HG03575 (cell line): ENCODE results near the gene ARHGAP25.

Experiments used
- ATAC-seq: cut with Tn5 transposase; IDR thresholded peaks from one replicate; pipeline ENCODE4 v1.9.1; 2021; ENCODE audit not compliant: unreplicated experiment, insufficient number of reproducible peaks, low FRiP score; ENCODE audit errors: extremely low read depth

Gene ARHGAP25

DNA sequence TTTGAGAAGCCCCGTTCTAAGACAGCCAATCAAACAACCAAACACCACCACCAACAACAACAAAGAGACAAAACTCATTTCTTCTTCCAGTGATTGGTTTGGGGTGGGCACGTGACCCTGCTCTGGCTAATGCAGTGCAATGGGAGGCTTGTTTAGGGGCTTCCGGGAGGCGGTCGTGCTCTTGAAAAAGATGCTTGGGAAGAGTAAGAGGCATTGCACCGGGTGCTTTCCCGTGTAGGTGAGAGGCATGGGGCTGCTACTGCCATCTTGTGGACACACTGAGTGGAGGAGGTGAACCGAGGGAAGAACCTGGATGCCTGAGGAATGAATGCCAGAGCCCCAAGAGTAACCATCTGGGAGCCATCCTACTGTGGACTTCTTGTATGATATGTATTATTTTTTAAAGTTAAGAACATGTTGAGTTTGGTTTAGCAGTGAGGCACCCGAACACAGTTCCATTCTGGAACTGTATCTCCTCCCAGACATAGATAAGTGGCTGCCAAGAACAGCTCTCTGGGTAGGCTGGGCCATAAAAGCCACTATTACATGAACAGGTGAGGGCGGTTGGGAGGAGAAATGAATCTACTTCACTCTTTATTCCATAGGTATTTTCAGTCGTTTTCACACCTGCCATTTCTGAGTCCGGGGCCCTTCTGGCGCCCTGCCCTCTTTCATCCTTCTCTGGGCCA, 19.1 kb upstream of the ARHGAP25 start:
- no peak for ATAC-seq

GRCh38 chr2:68716604-68717304, 17.9 kb upstream of the ARHGAP25 start:
- no peak for ATAC-seq

DNA sequence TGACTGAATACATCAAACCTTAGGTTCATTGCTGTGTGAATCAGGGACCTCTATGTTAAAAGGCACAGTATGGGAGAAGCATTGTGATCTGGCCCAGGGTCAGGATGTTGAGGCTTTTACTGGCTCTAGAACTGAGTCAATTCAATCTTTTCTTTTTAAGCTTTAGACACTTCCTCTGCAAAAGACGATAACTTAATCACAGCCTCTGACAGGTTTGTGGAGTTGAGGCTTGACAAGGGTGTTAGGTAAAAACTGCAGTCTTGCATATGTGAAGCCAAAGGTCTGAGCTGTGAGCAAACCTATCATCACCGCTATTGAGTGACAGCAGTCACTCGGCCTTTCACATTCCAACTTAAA, 17.3 kb upstream of the ARHGAP25 start:
- no peak for ATAC-seq

DNA sequence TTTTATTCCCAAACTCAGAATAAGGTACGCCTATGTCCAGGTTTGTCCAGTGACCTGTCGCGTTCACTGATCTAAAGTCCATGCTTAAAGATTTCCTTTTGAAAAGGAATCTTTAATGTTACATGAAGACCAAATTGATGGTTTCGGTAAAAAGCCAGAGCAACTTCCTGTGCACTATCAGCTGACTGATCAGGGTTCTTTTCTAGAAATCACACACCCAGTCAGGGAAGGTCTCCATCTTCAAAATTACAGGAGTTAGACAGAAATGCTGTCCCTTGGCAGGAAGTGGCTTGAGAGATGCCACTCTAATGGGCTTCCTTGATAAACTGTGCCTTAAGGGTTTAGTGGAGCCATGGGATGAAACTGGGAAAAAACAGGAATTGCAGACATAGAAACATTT, 14.7 kb upstream of the ARHGAP25 start:
- ATAC-seq = no peak

DNA sequence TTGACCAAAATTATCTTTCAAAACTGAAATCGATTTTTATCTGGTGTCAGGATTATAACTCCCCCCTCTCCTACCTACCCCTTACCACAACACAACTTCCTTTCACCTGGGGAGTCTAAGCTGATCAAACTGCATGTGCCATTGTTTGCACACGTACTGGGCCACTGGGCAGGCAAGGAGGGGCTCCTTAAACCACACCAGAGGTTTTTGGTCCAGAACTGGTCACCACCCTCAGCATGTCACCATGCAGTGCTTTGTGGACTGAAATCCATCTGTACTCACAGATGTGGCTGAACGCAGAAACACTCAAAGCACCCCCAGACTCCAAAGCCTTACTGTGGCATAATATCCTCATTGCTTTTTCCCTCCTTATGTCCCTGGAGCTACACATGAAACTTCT, 13.9 kb upstream of the ARHGAP25 start:
- no peak for ATAC-seq

DNA sequence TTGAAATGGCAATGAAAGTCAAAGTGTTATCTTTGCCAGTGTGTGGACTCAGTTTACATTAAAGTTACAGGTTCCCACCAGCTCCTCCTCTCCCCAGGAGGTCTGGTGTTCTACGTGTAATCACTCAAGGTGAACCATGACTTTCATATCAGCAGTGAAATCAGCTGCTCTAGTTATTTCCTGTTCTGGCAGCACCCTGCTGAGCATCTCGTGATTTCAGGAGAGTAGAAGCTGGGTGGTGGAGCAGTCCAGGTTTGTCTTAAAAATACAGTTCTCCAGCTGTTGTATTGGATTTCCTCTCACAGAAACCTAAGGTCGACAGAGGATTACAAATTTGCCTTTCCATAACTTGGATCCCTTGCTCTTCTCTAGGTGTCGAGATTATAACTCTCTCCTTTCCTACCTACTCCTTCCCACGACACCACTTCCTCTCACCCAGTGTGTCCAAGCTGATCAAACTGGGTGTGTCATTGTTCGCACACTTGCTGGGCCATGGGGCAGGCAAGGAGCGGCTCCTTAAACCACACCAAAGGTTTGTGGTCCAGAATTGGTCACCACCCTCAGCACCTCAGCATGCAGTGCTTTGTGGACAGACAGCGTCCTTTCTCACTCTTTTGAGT, 13.0 kb upstream of the ARHGAP25 start:
- no peak for ATAC-seq

DNA sequence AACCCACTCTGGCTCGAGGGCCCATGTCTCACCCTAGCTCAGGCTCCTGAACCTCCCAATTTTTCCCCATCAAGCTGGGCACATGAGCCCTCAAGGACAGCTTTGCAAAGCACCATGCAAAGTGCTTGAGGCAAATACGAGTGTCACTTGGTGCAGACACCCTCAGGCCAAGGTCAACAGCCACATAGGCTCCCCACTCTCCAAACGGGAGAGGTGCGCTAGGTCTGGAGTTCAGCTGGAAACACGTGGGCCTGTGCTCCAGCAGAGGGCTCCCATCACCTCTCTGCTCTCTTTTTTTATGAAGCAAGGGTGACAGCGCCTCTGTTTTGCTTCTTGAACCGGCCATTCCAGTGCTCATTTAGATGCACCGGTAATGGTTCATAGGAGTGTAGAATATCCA, 11.9 kb upstream of the ARHGAP25 start:
- ATAC-seq = no peak

DNA sequence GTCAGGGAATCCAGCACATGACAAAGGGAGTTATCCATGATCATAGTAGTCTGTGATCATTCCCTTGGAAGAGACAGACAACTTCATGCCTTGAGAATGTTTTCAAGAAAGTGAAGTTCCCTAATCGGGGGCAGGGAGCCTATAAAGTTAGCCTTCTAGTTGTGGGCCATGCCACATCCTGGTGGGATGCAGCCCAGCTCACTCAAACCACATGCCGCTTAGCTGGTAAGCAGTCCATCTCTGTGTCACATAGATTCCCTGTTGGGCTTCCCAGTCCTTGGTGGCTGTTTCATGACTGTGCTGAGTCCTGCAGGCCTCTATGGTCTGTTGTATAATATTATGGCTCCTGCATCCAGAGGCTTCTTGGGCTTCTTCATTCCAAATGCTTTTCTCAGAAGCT, 11.4 kb upstream of the ARHGAP25 start:
- ATAC-seq = no peak

DNA sequence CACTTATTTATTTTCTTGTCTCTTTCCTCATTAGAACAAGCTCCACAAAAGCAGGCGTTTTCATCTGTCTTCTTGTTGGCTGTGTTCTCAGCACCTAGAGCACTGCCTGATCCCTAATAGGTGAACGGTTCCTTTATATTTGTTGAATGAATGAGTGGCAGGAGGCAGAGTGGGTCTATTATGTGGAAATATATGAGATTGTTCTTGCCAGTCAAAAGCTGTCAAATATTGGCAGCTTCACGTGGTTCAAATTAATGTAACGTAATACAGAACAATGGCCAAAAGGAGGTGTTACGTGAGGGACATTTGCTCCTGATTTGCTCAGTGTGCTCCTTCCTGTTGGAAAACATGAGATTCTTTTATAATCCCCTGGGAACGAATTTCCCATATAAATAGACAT, 8.5 kb upstream of the ARHGAP25 start:
- no peak for ATAC-seq

GRCh38 chr2:68726608-68727367, 7.8 kb upstream of the ARHGAP25 start:
- ATAC-seq = peak; percentile 80

GRCh38 chr2:68727683-68728375, 6.8 kb upstream of the ARHGAP25 start:
- no peak for ATAC-seq

DNA sequence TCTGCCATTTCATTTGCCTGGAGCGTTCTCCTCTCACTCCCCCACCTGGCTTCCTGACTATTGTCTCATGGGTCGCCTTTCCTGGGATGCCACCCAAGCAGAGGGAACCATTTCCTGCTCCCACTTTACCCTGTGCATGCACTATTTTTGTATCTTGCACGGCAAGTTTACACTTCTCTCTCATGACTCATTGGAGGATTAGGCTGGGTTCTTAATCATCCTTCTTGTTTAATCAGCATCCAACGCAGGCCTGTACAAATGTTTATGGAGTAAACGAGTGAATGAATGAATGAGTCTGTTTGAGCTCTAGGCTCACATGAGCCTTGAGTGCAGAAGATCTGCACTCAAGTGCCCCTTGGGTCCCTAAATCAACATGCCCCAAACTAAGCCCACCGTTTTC, 3.8 kb upstream of the ARHGAP25 start:
- ATAC-seq = no peak

- no peak for ATAC-seq
Measured at GRCh38 chr2:68732036-68732932, 2.3 kb upstream of the ARHGAP25 start.

GRCh38 chr2:68733365-68733764, 1.2 kb upstream of the ARHGAP25 start:
- ATAC-seq = no peak

GRCh38 chr2:68734176-68734575, 435 bp upstream of the ARHGAP25 start:
- ATAC-seq = no peak

GRCh38 chr2:68736086-68736485, 1.5 kb downstream of the ARHGAP25 start:
- no peak for ATAC-seq

GRCh38 chr2:68737711-68738110, 3.1 kb downstream of the ARHGAP25 start:
- no peak for ATAC-seq

- no peak for ATAC-seq
Measured at GRCh38 chr2:68738906-68739594, 4.4 kb downstream of the ARHGAP25 start.
